ENCODE data around the gene PIM2.

The PIM2 gene

GRCh38 chrX:48956728-48957414 lies 38.0 kb upstream of the PIM2 start:
- no peaks in the 10 kb centered on the region for H3K9me3 ChIP-seq (ENCODE audit: insufficient read depth, low read length)
- peak overlapping the region; percentile 53 for H3K4me3 ChIP-seq (ENCODE audit: insufficient read depth, low read length, poor library complexity, severe bottlenecking)
- peak overlapping the region; percentile 77 for H3K4me2 ChIP-seq (ENCODE audit: low read depth, low read length, poor library complexity, severe bottlenecking)
- no peaks in the 10 kb centered on the region for H3K27me3 ChIP-seq (ENCODE audit: low read length)
- peak overlapping the region; percentile 84; the same call in 1 of the 2 replicates for H3K27ac ChIP-seq (ENCODE audit: low read depth, low read length)
- TF ChIP-seq EZH2phosphoT487 (conservative IDR thresholded peaks at IDR 0.05; ENCODE audit: low read length) = no peak
- no peak for TF ChIP-seq CTCF (IDR thresholded peaks at IDR 0.05; ENCODE audit: insufficient read depth, low read length, poor library complexity, severe bottlenecking)
- H3K9ac ChIP-seq (ENCODE audit: low read length) = peak overlapping the region; percentile 75
- H2AFZ ChIP-seq (ENCODE audit: low read depth, low read length, severe bottlenecking) = no peak overlapping the region
- H3F3A ChIP-seq (ENCODE audit: insufficient read depth) = no peaks in the 10 kb centered on the region
- H3K36me3 ChIP-seq (ENCODE audit: low read length) = no peaks in the 10 kb centered on the region
- no peaks in the 10 kb centered on the region for H3K9me2 ChIP-seq (replicated peaks; ENCODE audit: insufficient read depth, low read length)
- peaks cover 12% of the 10 kb centered on the region; the same call in 1 of the 2 replicates for H3K79me2 ChIP-seq (ENCODE audit: insufficient read depth, low read length)
- H4K20me1 ChIP-seq (ENCODE audit: low read depth, low read length) = no peaks in the 10 kb centered on the region

- no peaks in the 10 kb centered on the region for H3K79me2 ChIP-seq (ENCODE audit: insufficient read depth, low read length)
- no peaks in the 10 kb centered on the region for H4K20me1 ChIP-seq (ENCODE audit: low read depth, low read length)
- TF ChIP-seq CTCF (IDR thresholded peaks at IDR 0.05; ENCODE audit: insufficient read depth, low read length, poor library complexity, severe bottlenecking) (no peak), EZH2phosphoT487 (conservative IDR thresholded peaks at IDR 0.05; ENCODE audit: low read length) (no peak)
Observed at GRCh38 chrX:48948589-48948988, 29.8 kb upstream of the PIM2 start.

GRCh38 chrX:48945517-48946348 lies 26.9 kb upstream of the PIM2 start:
- H3K4me3 ChIP-seq (ENCODE audit: insufficient read depth, low read length, poor library complexity, severe bottlenecking) = no peak overlapping the region
- H3K9ac ChIP-seq (ENCODE audit: low read length) = no peak overlapping the region
- peak; percentile 60 for TF ChIP-seq CTCF (IDR thresholded peaks at IDR 0.05; ENCODE audit: insufficient read depth, low read length, poor library complexity, severe bottlenecking)
- TF ChIP-seq EZH2phosphoT487 (conservative IDR thresholded peaks at IDR 0.05; ENCODE audit: low read length) = no peak
- H3K9me3 ChIP-seq (ENCODE audit: insufficient read depth, low read length) = no peaks in the 10 kb centered on the region
- H3K27me3 ChIP-seq (ENCODE audit: low read length) = no peaks in the 10 kb centered on the region
- no peak overlapping the region for H2AFZ ChIP-seq (ENCODE audit: low read depth, low read length, severe bottlenecking)
- no peaks in the 10 kb centered on the region for H3K79me2 ChIP-seq (ENCODE audit: insufficient read depth, low read length)
- H4K20me1 ChIP-seq (ENCODE audit: low read depth, low read length) = no peaks in the 10 kb centered on the region
- H3K4me2 ChIP-seq (ENCODE audit: low read depth, low read length, poor library complexity, severe bottlenecking) = no peak overlapping the region
- H3F3A ChIP-seq (ENCODE audit: insufficient read depth) = no peaks in the 10 kb centered on the region
- no peaks in the 10 kb centered on the region for H3K9me2 ChIP-seq (replicated peaks; ENCODE audit: insufficient read depth, low read length)
- H3K36me3 ChIP-seq (ENCODE audit: low read length) = no peaks in the 10 kb centered on the region
- H3K27ac ChIP-seq (ENCODE audit: low read depth, low read length) = no peak overlapping the region

More at GRCh38 chrX:48948589-48948988, 29.8 kb upstream of the PIM2 start:
- Histone ChIP-seq H3K9me3 (ENCODE audit: insufficient read depth, low read length) (no peaks in the 10 kb centered on the region), H3K4me3 (ENCODE audit: insufficient read depth, low read length, poor library complexity, severe bottlenecking) (no peak overlapping the region), H3K27me3 (ENCODE audit: low read length) (no peaks in the 10 kb centered on the region), H2AFZ (ENCODE audit: low read depth, low read length, severe bottlenecking) (no peak overlapping the region), H3K27ac (ENCODE audit: low read depth, low read length) (no peak overlapping the region), H3K9me2 (replicated peaks; ENCODE audit: insufficient read depth, low read length) (no peaks in the 10 kb centered on the region), H3F3A (ENCODE audit: insufficient read depth) (no peaks in the 10 kb centered on the region), H3K36me3 (ENCODE audit: low read length) (no peaks in the 10 kb centered on the region), H3K4me2 (ENCODE audit: low read depth, low read length, poor library complexity, severe bottlenecking) (no peak overlapping the region), H3K9ac (ENCODE audit: low read length) (no peak overlapping the region)

Data from SU-DHL-6 (cell line).